HG02840 (cell line): ENCODE measurements around the gene SP1.
A peak's percentile ranks its signal among the peaks of the same experiment; 100 is the strongest.
"Not testable (repeated sequence)": the region's sequence is repeated elsewhere in the genome, so short reads cannot be mapped to it uniquely, and the experiment has no call there.

ENCODE experiments used
- ATAC-seq: cut with Tn5 transposase; IDR thresholded peaks from one replicate; pipeline ENCODE4 v1.9.1; 2021; ENCODE audit warnings: mild to moderate bottlenecking, moderate library complexity, moderate number of reproducible peaks; ENCODE audit not compliant: unreplicated experiment, low FRiP score

Gene SP1

GRCh38 chr12:53380104-53380793 is at the start of gene SP1:
Gene SP1, plus strand, starts transcription at chr12:53380176. Its CDS starts 116 bp downstream, at chr12:53380292.
- peak; percentile 35 for ATAC-seq

DNA sequence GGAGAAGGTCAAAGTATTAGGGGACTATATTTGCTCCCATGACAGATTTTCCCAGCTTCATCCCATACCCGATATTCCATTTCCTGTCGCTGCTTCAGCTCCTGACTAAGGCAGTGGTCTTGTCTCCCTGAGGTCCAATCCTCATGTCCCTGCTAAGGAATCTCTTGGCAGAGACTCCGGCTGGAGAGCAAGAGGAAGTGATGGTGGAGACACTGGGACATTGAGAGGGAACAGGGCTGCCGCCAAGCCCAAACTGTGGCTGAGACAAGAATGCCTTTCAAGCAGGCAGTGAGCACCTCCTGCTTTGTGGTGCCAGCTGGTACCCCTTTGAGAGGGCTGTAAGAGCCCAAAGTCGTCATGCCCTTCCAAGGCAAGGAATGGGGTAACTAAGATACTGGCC is 49.3 kb upstream of the SP1 start:
- no peak for ATAC-seq

- ATAC-seq = not testable (repeated sequence)
These were observed 47.6 kb upstream of the SP1 start for GRCh38 chr12:53332339-53332738.

GRCh38 chr12:53332744-53333143 is 47.2 kb upstream of the SP1 start:
- ATAC-seq = no peak

DNA sequence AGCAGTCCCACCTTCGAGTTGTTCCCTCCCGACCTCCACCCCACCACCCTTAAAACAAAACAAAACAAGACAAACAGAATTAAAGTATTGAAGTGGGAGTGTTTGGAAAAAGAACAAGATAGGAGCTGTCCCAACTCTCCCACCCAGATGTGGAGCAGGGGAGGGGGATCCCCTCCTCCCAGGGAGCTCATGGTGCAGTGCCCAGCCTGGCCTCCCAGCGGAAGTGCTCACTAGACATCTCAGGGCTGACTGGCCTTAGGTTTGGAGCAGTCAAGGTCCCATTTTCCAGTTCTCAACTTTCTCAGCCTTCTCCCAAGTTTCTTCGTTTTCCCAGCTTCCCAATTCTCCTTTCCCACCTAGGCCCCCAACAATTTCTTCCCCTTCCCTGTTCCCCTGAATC is 46.7 kb upstream of the SP1 start:
- ATAC-seq = no peak

- no peak for ATAC-seq
These were observed 46.1 kb upstream of the SP1 start for GRCh38 chr12:53333845-53334244.

DNA sequence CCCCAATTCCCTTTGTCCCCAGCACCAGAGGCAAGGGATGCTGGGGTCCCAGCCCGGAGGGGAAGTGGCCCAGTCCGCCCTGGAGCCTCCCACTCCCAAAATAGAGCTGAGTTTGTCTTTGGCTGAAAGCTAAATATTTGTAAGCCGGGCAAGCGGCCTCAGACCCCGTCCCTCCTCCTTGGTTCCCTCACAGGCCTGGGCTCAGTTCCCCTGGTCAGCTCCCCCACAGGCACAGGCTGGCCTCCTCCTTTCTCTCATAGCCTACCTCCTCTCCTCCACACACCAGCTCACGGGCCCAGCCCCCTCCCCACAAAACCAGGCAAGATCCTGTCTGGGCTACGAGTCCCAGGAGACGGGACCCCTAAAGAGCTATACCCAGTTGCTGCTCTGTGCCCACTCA is 45.2 kb upstream of the SP1 start:
- no peak for ATAC-seq

DNA sequence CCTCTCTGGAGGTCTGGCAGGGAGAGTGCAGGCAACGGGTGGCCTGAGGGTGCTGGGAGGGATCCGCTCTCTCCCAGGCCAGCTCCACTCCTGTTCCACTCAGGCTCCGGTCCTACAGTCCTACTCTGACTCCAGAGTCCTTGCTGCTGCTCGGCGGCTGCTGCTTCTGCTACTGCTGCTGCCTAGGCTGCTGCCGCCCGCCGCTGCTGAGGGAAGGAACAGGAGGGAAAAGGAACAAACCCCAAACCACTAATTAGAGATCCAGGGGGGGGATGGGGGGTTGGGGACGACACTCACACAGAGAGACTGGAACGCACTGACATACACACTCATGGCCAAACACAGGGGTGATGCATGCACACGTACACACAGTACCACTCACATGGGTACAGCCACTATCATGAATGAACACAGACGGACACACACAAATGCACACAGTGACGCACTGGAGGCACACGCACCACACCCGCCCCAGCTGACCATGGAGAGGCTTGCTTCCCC is 43.7 kb upstream of the SP1 start, which contains the start of gene SP7:
Gene SP7 (minus strand): TSS at position 174 of the 501 bp plus-strand sequence. CDS start 708 bp downstream, outside the sequence.
- no peak for ATAC-seq

- no peak for ATAC-seq
These were observed 42.0 kb upstream of the SP1 start for GRCh38 chr12:53338017-53338416.

DNA sequence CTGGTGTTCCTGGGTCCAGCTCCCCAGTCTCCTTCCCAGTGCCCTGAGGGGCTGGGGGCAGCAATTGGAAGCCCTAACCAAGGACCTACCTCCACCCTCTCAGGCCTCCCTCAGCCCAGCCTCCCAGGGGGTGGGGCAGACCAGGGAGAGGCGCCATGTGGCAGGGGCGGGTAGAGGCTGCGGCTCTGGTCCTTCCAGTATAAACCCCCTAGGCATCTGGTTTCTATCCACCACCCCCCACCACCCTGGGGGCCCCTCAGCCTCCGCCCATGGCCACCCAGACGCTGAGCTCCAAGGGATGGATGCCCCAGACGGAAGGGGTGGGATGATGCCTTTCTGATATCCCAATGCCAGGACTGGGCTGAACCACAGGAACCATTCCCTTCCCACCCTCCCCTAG is 41.1 kb upstream of the SP1 start:
- no peak for ATAC-seq

- no peak for ATAC-seq
These were observed 39.6 kb upstream of the SP1 start for GRCh38 chr12:53340398-53340797.

GRCh38 chr12:53343449-53343848 is 36.5 kb upstream of the SP1 start:
- no peak for ATAC-seq

- no peak for ATAC-seq
These were observed 36.0 kb upstream of the SP1 start for GRCh38 chr12:53343969-53344368.

- no peak for ATAC-seq
These were observed 35.5 kb upstream of the SP1 start for GRCh38 chr12:53344487-53344823.

- ATAC-seq = no peak
These were observed 35.0 kb upstream of the SP1 start for GRCh38 chr12:53344824-53345485.

GRCh38 chr12:53345486-53346188 is 34.3 kb upstream of the SP1 start:
- no peak for ATAC-seq

DNA sequence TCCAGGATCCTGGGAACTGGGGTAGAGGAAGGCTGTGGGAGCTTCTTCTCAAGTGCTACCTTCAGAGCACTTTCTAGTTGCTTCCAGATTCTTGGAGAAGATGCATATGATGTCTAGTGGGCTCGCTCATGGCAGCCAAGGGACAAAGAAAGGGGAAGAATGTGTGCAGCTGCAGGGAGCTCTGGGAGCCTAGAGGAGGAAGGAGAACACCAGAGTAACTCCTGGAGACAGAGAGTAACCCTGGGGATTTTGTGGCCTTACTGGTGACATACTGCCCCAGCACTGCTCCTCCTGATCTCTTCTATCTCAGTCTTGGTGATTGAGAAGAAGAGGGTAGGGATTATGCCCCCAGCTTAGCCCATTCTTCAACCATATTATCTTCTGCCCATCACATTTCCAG is 33.5 kb upstream of the SP1 start:
- ATAC-seq = no peak

DNA sequence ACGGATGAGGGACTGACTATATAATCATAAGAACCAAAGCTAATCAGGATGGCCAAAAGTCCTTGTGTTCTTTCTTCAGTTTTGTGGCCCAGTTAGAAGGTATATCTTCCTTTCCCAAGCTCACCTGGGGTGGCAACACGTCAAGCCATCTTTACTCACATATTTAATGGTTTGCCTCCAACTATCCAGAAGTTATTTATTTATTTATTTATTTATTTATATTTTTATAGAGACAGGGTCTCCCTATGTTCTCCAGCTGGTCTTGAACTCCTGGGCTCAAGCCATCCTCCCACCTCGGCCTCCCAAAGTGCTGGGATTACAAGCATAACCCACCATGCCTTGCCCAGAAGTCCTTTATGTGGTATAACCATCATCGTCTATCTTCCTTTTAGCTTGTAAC is 32.1 kb upstream of the SP1 start:
- no peak for ATAC-seq

DNA sequence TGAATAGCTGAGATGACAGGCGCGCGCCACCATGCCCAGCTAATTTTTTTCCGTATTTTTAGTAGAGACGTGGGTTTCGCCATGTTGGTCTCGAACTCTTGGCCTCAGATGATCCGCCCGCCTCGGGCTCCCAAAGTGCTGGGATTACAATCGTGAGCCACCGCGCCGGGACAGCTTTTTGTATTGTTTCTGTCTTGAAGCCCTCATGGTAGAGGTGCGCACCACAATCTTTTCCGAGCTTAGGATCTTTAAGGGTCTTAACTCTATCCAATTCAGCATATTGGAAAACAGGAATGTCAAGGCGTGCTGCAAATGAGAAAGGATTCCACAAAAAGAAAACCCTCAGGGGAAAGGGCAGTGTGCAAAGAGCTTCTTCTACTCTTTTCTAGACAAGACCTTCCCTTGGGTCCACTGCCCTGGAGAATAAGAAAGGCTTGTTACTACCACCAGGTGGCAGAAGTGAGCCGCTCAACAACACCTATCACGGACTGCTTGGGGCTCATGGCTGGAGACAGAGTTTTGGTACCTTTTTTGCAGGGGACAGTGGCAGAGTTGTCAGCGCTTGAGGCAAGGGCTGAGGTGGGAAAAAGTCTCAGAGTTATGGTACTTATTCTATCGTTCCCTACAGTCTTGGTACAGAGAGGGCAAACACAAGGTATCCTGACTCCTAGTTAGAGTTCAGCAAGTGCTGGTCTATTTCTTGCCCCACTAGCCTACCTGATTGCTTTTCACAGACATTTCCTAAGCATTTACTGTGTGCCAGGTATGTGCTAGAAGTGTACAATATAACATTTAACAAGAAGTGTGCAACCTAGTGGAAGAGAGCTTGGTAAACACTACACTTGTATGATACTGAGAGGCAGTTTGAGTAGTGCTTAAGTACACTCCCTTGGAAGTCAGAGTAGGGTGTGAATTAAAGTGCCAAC is 27.4 kb upstream of the SP1 start:
- ATAC-seq = no peak

DNA sequence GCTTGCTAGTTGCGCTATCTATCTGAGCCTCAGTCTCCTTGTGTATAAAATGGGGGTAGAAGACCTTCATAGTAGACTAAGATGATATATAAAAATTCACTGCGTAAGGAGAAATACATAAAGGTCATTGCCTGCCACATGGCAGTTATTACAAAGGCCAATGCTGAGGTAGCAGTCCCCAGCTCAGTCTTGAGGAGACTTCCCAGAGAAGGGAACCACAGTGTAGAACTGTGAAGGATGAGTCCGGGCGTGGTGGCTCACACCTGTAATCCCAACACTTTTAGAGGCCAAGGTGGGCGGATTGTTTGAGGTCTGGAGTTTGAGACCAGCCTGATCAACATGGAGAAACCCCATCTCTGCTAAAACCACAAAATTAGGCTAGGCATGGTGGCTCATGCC is 26.7 kb upstream of the SP1 start:
- no peak for ATAC-seq
